ENCODE measurements around the gene GNPDA1. TPM values are rescaled to one million over a fixed set of nuclear protein-coding genes. Genes with fewer than 3 reads are reported as not detected.

GNPDA1 gene
- total and polyA plus RNA-seq, 9 of the 15 experiments (the other 6 are each of a cell fraction or from before 2014, with no cell fraction given), result 14.1 to 145 (median 52.2) TPM

DNA sequence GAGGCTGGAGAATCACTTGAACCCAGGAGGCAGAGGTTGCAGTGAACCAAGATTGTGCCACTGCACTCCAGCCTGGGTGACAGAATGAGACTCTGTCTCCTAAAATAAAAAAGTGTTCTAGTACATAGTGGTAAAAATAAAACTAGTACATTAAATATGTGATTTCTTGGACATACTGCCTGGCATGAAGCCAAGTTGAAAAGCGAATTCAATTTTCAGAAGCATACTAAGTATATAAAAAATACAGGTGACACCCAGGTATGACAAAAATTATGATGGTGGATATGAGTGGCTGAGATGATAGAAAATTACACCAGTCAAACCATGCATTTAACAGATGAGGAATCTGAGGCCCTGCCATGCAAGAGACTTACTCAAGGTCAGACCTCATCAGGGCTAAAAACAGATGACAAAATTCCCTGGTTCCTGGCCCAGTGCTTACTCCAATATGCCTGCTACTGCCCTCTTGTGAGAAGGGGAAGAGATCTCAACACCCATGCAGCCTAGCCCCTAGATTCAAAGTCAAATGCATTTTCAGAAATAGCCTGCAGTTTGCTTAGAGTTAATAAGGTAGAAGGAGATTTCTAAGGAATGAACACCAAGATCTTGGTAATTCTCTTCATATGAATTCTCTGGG is 46.6 kb upstream of the GNPDA1 start (continued):
- TF ChIP-seq, protein P1, sequence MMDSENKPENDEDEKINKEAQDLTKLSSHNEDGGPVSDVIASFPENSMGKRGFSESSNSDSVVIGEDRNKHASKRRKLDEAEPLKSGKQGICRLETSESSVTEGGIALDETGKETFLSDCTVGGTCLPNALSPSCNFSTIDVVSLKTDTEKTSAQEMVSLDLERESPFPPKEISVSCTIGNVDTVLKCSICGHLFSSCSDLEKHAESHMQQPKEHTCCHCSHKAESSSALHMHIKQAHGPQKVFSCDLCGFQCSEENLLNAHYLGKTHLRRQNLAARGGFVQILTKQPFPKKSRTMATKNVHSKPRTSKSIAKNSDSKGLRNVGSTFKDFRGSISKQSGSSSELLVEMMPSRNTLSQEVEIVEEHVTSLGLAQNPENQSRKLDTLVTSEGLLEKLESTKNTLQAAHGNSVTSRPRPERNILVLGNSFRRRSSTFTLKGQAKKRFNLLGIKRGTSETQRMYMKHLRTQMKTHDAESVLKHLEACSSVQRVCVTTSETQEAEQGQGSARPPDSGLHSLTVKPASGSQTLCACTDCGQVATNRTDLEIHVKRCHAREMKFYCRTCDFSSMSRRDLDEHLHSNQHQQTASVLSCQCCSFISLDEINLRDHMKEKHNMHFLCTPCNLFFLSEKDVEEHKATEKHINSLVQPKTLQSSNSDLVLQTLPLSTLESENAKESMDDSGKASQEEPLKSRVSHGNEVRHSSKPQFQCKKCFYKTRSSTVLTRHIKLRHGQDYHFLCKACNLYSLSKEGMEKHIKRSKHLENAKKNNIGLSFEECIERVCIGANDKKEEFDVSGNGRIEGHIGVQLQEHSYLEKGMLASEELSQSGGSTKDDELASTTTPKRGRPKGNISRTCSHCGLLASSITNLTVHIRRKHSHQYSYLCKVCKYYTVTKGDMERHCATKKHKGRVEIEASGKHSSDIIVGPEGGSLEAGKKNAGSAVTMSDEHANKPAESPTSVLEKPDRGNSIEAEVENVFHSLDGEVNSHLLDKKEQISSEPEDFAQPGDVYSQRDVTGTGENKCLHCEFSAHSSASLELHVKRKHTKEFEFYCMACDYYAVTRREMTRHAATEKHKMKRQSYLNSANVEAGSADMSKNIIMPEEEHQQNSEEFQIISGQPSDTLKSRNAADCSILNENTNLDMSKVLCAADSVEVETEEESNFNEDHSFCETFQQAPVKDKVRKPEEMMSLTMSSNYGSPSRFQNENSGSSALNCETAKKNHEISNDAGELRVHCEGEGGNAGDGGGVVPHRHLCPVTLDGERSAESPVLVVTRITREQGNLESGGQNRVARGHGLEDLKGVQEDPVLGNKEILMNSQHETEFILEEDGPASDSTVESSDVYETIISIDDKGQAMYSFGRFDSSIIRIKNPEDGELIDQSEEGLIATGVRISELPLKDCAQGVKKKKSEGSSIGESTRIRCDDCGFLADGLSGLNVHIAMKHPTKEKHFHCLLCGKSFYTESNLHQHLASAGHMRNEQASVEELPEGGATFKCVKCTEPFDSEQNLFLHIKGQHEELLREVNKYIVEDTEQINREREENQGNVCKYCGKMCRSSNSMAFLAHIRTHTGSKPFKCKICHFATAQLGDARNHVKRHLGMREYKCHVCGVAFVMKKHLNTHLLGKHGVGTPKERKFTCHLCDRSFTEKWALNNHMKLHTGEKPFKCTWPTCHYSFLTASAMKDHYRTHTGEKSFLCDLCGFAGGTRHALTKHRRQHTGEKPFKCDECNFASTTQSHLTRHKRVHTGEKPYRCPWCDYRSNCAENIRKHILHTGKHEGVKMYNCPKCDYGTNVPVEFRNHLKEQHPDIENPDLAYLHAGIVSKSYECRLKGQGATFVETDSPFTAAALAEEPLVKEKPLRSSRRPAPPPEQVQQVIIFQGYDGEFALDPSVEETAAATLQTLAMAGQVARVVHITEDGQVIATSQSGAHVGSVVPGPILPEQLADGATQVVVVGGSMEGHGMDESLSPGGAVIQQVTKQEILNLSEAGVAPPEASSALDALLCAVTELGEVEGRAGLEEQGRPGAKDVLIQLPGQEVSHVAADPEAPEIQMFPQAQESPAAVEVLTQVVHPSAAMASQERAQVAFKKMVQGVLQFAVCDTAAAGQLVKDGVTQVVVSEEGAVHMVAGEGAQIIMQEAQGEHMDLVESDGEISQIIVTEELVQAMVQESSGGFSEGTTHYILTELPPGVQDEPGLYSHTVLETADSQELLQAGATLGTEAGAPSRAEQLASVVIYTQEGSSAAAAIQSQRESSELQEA (IDR thresholded peaks at IDR 0.05; ENCODE audit: low read depth), result no peak
- TF ChIP-seq E2F3 (CRISPR knock-in tag; IDR thresholded peaks at IDR 0.05) (no peak), ZMIZ1 (IDR thresholded peaks at IDR 0.05; ENCODE audit: low read depth in 2 of 2, low read length in 2 of 2) (no peak), NFIX (CRISPR knock-in tag; IDR thresholded peaks at IDR 0.05; ENCODE audit: low read depth) (peak; percentile 57), ZNF174 (CRISPR knock-in tag; IDR thresholded peaks at IDR 0.05) (no peak), MBD2 (IDR thresholded peaks at IDR 0.05; ENCODE audit: borderline replicate concordance, low read depth) (no peak)
- TF ChIP-seq, protein P2, sequence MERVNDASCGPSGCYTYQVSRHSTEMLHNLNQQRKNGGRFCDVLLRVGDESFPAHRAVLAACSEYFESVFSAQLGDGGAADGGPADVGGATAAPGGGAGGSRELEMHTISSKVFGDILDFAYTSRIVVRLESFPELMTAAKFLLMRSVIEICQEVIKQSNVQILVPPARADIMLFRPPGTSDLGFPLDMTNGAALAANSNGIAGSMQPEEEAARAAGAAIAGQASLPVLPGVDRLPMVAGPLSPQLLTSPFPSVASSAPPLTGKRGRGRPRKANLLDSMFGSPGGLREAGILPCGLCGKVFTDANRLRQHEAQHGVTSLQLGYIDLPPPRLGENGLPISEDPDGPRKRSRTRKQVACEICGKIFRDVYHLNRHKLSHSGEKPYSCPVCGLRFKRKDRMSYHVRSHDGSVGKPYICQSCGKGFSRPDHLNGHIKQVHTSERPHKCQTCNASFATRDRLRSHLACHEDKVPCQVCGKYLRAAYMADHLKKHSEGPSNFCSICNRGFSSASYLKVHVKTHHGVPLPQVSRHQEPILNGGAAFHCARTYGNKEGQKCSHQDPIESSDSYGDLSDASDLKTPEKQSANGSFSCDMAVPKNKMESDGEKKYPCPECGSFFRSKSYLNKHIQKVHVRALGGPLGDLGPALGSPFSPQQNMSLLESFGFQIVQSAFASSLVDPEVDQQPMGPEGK (CRISPR knock-in tag; IDR thresholded peaks at IDR 0.05; ENCODE audit: borderline replicate concordance), result no peak
- TF ChIP-seq, protein P3, sequence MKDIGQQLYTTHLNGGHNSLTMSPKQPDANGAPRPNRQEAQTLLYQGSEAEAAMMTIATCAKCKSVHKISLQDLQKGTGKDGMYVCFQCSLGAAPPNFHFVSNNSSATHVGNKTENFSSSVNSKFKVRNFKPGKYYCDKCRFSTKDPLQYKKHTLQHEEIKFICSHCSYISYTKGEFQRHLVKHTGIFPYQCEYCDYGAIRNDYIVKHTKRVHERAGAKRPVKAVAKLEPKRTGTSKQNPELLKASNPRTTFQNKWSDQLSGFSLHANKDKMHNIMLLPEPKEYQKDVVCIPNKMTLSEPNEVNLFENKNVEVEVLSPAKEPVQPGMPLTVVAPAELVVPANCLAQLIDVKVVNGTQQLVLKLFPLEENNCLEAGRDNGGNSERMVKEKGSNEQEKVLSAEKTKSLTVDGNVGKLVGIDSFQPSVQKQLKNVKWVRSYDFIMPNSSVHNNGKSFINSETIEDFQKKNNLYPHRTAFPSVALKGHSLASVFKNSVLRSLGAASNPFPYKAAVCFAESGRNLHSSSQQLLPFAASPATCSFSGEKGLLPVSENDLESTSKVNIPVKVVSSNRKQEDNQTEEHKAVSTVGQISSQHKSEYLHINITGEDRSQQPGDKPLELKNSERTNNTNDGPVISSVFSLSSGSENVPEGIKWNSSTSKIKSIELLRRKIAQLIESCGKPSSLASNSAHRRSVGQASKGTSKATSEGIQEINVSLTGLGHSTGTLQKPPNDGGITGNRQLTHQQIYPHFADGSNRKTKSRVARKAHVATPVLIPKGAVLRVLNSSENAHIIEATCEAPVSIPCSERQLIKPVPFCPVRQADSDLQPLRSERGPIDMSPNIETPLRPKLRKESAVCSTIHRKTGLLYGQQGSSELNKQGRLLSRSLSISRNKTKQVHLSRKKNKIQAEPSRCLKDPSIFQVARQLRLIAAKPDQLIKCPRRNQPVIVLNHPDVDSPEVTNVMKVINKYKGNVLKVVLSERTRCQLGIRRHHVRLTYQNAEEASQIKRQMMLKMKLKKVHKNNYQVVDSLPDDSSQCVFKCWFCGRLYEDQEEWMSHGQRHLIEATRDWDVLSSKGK (CRISPR knock-in tag; IDR thresholded peaks at IDR 0.05), result no peak
